Hepatocyte (in vitro differentiated cells): Measurements from ENCODE around the gene F2R.
"Not testable (repeated sequence)": the region's sequence is repeated elsewhere in the genome, so short reads cannot be mapped to it uniquely, and the experiment has no call there.

Experiments
- CTCF ChIP-seq: fragments of 200-600 bp; sonication (generic); IDR thresholded peaks from 2 replicates; pipeline ENCODE4 v1.5.1; 2016; ENCODE audit warnings: antibody characterized with exemption, mild to moderate bottlenecking; ENCODE audit not compliant: poor library complexity
- EZH2 ChIP-seq: fragments of 200-600 bp; sonication (generic); IDR thresholded peaks from 2 replicates; pipeline ENCODE4 v1.6.1; 2016; ENCODE audit warnings: antibody characterized with exemption, mild to moderate bottlenecking, borderline replicate concordance
- EZH2phosphoT487 ChIP-seq: fragments of 200-600 bp; sonication (generic); IDR thresholded peaks from one replicate; pipeline ENCODE4 v1.6.1; 2018; ENCODE audit warnings: antibody characterized with exemption, mild to moderate bottlenecking, low read depth, moderate library complexity; ENCODE audit not compliant: unreplicated experiment, severe bottlenecking

- TF ChIP-seq CTCF, EZH2, EZH2phosphoT487: not testable (repeated sequence)
Observed at GRCh38 chr5:76741506-76741905, 25.6 kb downstream of the F2R start.
